ENCODE results near the gene SORCS2. TPM values are rescaled to one million over a fixed set of nuclear protein-coding genes. Genes with fewer than 3 reads are reported as not detected.

The SORCS2 gene
- total and polyA plus RNA-seq, 2 donors (not counting 1 experiment from before 2014, with no cell fraction given), result not detected

GRCh38 chr4:7165874-7166201 is 26.5 kb upstream of the SORCS2 start:
- Mint-ChIP-seq H3K27ac (no peak overlapping the region), H3K9me3 (ENCODE audit: insufficient read depth) (no peaks in the 10 kb centered on the region), H3K4me3 (no peak overlapping the region), H3K4me1 (peaks cover 9% of the 10 kb centered on the region), H3K27me3 (peaks cover 3% of the 10 kb centered on the region)
- H3K36me3 ChIP-seq (replicated peaks in 1 of 2; ENCODE audit: control extremely low read depth in 1 of 2, control insufficient read depth in 1 of 2, extremely low read depth in 1 of 2, insufficient read depth in 2 of 2, low read length in 1 of 2), result no peaks in the 10 kb centered on the region
- H3K4me2 ChIP-seq (replicated peaks; ENCODE audit: low read depth, low read length, poor library complexity, severe bottlenecking), result no peak overlapping the region
- DNase-seq, result no peak
- 84% methylated on average over 6 of the region's 9 CpGs for WGBS (ENCODE audit: insufficient coverage)
- TF ChIP-seq CTCF (IDR thresholded peaks at IDR 0.05), result no peak
- no peak for TF ChIP-seq EZH2 (IDR thresholded peaks at IDR 0.05; ENCODE audit: borderline replicate concordance, insufficient read depth, low read depth, low read length, poor library complexity, severe bottlenecking)
- CTCF ChIA-PET, result no interaction called here
- H3K27me3 ChIP-seq (replicated peaks in 1 of 4; ENCODE audit: control extremely low read depth in 1 of 4, control insufficient read depth in 3 of 4, insufficient read depth in 4 of 4, low read length in 3 of 4), result no peaks in the 10 kb centered on the region
- no peaks in the 10 kb centered on the region for H3K79me2 ChIP-seq (ENCODE audit: control insufficient read depth, insufficient read depth, low read length)
- intact Hi-C loops (cut with micrococcal nuclease), result no loop called here
- no peaks in the 10 kb centered on the region for H4K20me1 ChIP-seq (ENCODE audit: control insufficient read depth, insufficient read depth, low read length, poor library complexity, severe bottlenecking)
- H3K9me3 ChIP-seq (ENCODE audit: control extremely low read depth in 1 of 3, control insufficient read depth in 2 of 3, insufficient read depth in 1 of 3, low read length in 2 of 3), result no peaks in the 10 kb centered on the region
- no peak overlapping the region for H2AFZ ChIP-seq (ENCODE audit: insufficient read depth, low read depth, low read length, poor library complexity, severe bottlenecking)
- H3K27ac ChIP-seq (ENCODE audit: low read length in 2 of 2), result no peak overlapping the region
- POLR2A ChIA-PET, result no interaction called here
- peaks cover 8 to 11% of the 10 kb centered on the region in 2 donors for H3K4me1 ChIP-seq (ENCODE audit: control insufficient read depth in 2 of 2, insufficient read depth in 2 of 2, low read length in 2 of 2)
- no peak overlapping the region for H3K4me3 ChIP-seq (ENCODE audit: control extremely low read depth in 1 of 5, extremely low read depth in 1 of 5, insufficient read depth in 1 of 5, low read depth in 2 of 5, low read length in 4 of 5)
- ATAC-seq (ENCODE audit: low read depth), result no peak
- H3K9ac ChIP-seq (ENCODE audit: low read length), result no peak overlapping the region

GRCh38 chr4:7166237-7166636 is 26.1 kb upstream of the SORCS2 start:
- no peak for DNase-seq
- Histone ChIP-seq H3K4me1 (ENCODE audit: control insufficient read depth in 2 of 2, insufficient read depth in 2 of 2, low read length in 2 of 2) (peaks cover 8 to 11% of the 10 kb centered on the region in 2 donors), H3K27ac (ENCODE audit: low read length in 2 of 2) (no peak overlapping the region), H3K9me3 (ENCODE audit: control extremely low read depth in 1 of 3, control insufficient read depth in 2 of 3, insufficient read depth in 1 of 3, low read length in 2 of 3) (no peaks in the 10 kb centered on the region), H2AFZ (ENCODE audit: insufficient read depth, low read depth, low read length, poor library complexity, severe bottlenecking) (no peak overlapping the region), H4K20me1 (ENCODE audit: control insufficient read depth, insufficient read depth, low read length, poor library complexity, severe bottlenecking) (no peaks in the 10 kb centered on the region), H3K4me3 (ENCODE audit: control extremely low read depth in 1 of 5, extremely low read depth in 1 of 5, insufficient read depth in 1 of 5, low read depth in 2 of 5, low read length in 4 of 5) (no peak overlapping the region), H3K36me3 (replicated peaks in 1 of 2; ENCODE audit: control extremely low read depth in 1 of 2, control insufficient read depth in 1 of 2, extremely low read depth in 1 of 2, insufficient read depth in 2 of 2, low read length in 1 of 2) (no peaks in the 10 kb centered on the region), H3K9ac (ENCODE audit: low read length) (no peak overlapping the region), H3K79me2 (ENCODE audit: control insufficient read depth, insufficient read depth, low read length) (no peaks in the 10 kb centered on the region), H3K4me2 (replicated peaks; ENCODE audit: low read depth, low read length, poor library complexity, severe bottlenecking) (no peak overlapping the region), H3K27me3 (replicated peaks in 1 of 4; ENCODE audit: control extremely low read depth in 1 of 4, control insufficient read depth in 3 of 4, insufficient read depth in 4 of 4, low read length in 3 of 4) (no peaks in the 10 kb centered on the region)
- peaks cover 9% of the 10 kb centered on the region for H3K4me1 Mint-ChIP-seq
- WGBS (ENCODE audit: insufficient coverage), result 94% methylated on average over 3 of the region's 3 CpGs
- H3K4me3 Mint-ChIP-seq, result no peak overlapping the region
- no peaks in the 10 kb centered on the region for H3K9me3 Mint-ChIP-seq (ENCODE audit: insufficient read depth)
- peaks cover 3% of the 10 kb centered on the region for H3K27me3 Mint-ChIP-seq
- intact Hi-C loops (cut with micrococcal nuclease), result no loop called here
- ChIA-PET POLR2A (no interaction called here), CTCF (no interaction called here)
- no peak overlapping the region for H3K27ac Mint-ChIP-seq
- no peak for TF ChIP-seq CTCF (IDR thresholded peaks at IDR 0.05)
- no peak for TF ChIP-seq EZH2 (IDR thresholded peaks at IDR 0.05; ENCODE audit: borderline replicate concordance, insufficient read depth, low read depth, low read length, poor library complexity, severe bottlenecking)
- no peak for ATAC-seq (ENCODE audit: low read depth)
